Measurements from ENCODE around the gene MTMR6.

MTMR6 gene

DNA sequence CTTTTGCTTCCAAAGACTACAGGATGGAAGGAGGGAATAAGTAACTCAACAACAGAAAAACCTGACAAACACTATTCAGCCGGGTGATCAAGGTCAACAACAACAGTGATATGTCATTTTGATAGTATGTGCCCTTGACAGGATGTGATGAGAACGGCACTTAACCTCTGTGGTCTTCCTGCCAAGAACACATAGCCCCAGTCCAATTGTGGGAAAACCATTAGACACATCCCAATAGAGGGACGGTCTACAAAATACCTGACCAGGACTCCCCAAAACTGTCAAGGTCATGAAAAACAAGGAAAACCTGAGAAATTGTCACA lies 72.1 kb downstream of the MTMR6 start:
- DNase-seq (ENCODE audit: low spot score) = no peak

DNA sequence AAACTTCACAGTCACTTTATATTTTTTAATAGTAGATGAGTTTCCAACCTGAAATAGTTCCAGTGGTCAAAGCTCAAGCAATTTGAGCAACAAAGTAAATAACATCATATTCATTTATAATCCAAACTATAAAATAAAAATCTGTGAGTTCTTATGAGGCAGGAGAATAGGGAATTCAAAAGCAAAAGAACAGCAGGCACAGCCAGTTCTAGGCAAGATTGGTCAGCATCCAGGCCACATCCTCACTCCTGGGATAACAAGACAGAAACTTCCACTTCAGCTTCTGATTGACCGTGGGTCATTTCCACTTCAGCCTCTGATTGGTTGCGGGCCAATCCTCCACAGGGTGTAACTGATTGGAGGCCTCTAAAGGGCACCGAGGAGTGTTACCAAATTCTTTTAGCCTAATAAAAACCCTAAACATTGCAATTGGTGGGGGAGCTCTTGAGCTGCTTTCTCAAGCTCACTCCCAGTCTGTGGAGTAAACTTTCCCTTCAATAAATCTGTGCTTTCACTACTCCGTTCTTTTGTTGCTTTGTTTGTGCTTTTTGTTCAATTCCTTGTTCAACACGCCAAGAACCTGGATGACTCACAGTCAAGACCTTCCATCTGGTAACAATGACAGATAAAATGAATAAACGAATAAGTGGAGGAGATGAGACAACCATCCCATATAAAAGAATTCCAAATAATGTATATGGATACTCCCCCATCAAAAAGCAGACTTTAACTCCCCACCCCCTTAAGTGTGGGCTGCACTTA lies 72.6 kb downstream of the MTMR6 start:
- no peak for DNase-seq (ENCODE audit: low spot score)

DNA sequence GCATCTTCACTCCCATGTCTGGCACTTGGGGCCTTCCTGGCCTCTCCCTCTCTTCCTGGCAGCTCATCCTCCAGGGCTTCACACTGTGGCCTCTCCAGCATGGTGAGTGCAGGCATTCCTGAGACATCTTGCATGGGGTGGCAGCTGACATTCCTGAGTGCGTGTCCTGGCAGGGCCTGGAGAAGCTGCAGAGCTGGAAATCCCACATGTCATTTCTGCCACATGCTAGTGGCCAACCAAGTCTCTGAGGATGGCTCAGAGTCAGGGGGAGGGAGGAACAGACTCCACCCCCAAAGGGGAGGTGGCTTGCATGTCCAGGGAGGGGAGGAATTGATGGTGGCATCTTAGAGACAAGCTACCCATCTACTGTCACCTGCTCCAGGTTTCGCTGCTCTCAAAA lies 73.6 kb downstream of the MTMR6 start:
- DNase-seq (ENCODE audit: low spot score) = no peak

DNA sequence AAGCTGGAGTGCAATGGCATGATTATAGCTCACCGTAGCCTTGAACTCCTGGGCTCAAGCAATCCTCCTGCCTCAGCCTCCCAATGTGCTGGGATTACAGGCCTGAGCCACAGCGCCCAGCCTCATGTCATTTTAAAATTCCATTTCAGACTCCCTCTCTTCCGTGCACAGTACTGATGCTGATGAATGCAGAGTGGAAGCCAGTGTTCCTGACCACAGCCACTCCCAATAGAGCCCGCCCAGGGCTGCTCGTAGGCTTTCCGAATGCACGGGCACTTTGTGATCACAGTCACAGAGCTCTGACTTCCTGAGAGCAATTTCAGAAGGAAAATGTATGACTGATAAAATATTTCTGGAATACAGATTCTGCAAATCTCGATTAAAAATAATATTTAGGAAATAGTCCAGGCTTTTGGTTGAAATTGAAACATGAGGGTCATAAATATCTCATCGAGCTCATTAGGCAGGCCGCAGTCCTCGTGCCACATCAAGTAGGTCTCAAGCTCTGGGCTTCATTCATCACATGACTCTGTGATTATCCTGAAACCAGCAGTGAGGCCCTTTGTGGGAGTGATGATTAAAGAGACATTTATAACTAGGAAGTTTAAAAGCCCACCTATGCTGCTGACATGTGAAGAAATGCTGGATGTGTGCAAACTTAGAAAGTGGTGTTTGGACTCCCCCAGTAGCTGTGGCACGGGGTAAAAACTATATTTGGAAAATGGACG lies 76.3 kb downstream of the MTMR6 start:
- DNase-seq (ENCODE audit: low spot score) = no peak

DNA sequence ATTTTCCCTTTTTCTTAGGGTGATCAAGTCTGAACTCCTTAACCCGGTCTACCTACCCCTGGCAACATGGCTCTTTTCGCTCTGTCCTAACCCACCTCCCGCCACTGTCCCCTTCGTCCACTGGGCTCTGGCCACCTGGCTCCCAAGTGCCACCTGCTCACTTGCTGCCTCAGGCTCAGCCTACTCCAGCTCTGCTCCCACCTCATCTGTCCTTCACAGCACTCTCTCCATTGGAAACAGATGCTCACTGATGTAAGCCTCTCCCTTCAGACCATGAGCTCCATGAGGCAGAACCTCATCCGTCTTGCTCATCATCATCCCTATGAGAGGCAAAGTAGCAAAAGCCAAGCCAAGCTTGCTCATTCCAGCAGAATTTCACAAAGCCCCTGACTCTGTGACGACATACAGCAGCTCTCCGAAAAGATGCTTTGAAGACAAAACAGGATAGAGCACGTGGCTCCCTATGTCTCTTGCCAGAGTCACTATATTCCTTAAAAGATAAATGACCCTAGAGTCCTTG lies 79.9 kb downstream of the MTMR6 start:
- DNase-seq (ENCODE audit: low spot score) = no peak

DNA sequence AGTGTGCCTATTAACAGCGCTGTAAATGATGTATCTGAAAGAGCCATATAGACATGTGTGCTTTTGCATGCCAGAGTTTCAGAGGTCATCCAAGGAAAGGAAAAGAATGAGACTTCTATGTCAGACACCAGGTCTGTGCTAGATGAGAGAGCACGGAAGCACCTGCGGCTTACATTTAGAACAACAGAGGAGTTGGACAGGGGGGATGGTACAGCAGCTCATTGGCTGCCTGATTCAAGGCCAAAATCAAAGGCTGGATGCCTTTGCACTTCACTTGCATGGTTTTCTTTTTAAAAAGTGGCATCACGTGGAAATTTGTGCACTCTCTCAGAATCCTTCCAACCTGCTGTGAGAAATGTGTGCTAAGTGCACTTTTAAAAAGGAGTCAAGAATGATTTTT lies 82.4 kb downstream of the MTMR6 start:
- no peak for DNase-seq (ENCODE audit: low spot score)

DNA sequence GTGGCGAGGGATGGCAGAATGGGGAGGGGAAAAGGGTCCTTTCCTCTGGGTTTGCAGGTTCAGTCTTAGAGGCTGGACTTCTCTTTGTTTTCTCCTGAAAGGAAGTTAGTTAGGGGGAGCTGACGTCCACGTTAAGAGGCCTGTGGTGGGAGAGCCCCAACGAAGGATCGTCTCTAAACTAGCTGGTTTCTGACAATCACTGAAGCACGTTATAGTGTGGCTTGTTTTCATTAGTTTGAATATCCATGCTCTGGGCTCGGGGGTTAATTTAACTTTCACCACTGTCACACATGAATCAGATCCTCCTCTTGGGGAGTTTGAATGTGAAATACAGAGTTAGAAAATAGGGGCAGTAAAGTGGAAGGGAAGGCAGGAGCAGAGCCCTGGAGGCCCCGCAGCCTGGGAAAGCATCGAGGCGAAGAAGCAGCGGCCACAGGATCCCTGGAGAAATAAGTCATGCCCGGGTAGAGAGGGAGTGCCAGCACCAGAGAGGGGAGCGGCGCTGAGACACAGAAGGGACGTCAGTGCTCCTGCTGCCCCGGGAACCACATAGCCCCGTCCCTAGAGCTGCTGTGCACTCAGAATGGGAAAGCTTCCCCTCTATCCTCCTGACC lies 84.1 kb downstream of the MTMR6 start:
- DNase-seq (ENCODE audit: low spot score) = no peak

DNA sequence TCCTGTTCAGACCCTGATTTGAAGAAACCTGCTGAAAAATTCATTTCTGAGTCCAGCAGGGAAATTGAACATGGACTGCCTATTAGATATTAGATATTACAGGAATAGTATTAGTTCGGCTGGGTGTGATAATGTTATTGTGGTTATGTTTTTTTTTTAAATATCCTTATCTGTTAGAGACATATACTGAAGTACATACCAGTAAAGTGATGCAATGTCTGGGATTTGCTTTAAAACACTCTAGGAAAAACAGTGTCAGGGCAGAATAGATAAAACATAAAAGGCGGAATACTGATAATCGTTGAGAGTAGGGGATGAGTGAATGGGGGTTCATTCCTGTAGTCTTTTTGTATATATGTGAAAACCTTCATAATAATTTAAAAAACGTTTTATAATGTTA lies 86.5 kb downstream of the MTMR6 start:
- no peak for DNase-seq (ENCODE audit: low spot score)

DNA sequence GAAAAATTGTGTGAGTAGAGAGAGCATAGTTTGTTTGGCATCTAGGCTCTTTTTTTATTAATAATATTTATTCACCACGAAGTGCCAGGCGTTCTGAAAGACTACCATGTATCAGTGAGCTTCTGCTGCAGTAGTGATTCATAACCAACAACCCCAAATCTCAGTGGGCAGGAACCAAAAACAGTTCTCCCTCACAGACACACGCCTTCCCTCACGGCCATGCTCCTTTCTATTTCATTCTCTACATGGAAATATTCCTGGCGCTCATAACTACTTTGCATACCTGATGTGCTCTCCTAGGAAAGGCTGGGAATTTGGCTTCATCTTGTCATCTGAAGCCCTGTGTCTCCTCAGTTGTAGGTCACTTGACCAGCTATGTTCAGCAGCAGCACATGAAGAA lies 88.6 kb downstream of the MTMR6 start:
- no peak for DNase-seq (ENCODE audit: low spot score)

DNA sequence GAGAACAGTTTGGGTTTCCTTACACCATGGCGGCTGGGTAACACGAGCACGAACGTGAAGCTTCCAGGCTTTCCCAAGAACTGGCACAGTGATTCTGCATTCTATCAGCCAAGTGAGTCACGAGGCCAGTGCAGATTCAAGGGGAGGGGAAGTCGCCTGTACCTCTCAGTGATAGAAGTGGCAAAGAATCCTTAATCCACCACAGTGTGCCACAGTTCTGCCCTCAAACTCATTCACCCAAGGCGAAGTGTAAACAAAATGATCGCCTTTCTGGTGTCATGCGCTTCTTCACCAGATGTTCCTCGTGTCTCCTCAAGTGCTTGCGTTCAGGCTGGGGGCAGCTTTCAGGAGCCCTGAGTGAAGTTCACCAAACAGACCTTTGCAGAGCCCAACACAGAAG lies 90.3 kb downstream of the MTMR6 start:
- no peak for DNase-seq (ENCODE audit: low spot score)

Data from ecto neural progenitor cell (in vitro differentiated cells).